Caco-2 (cell line): ENCODE measurements around the gene NUP93. TPM values are rescaled to one million over a fixed set of nuclear protein-coding genes. Genes with fewer than 3 reads are reported as not detected.
A peak's percentile ranks its signal among the peaks of the same experiment; 100 is the strongest.

Source experiments
- BruUV-seq: library from RNA; stranded (reverse); fragments of 400-500 nt; replicated peaks from 2 replicates; lab custom pipeline; 2021; lab: Mats Ljungman, UMichigan
- CTCF ChIA-PET: fragments of 300-600 bp; sonication (Branson Sonifier 250); formaldehyde crosslinking; loops from one replicate; lab custom pipeline; 2022; ENCODE audit warnings: antibody characterized with exemption; lab: Charles Lee
- POLR2A ChIA-PET: fragments of 300-600 bp; sonication (Branson Sonifier 250); formaldehyde crosslinking; loops from one replicate; lab custom pipeline; 2022; ENCODE audit warnings: antibody characterized with exemption; lab: Charles Lee
- DNase-seq, 2 experiments: peaks; one replicate each; pipeline versions ENCODE4 v3.0.0 to v3.0.0-alpha.2; 2020 to 2022
- H3K27me3 ChIP-seq: replicated peaks from 2 replicates; pipeline ENCODE4 v1.6.0; 2011; ENCODE audit warnings: low read length; ENCODE audit not compliant: control insufficient read depth, insufficient read depth
- H3K36me3 ChIP-seq: 2 replicates; pipeline ENCODE4 v1.5.1; 2011; ENCODE audit warnings: low read length; ENCODE audit not compliant: control insufficient read depth, insufficient read depth
- H3K4me1 ChIP-seq: fragments of 250-450 bp; sonication (Bioruptor Pico); 2 replicates; pipeline ENCODE4 v1.5.1; 2020; ENCODE audit warnings: mild to moderate bottlenecking
- H3K4me3 ChIP-seq: 2 replicates; pipeline ENCODE4 v1.5.1; 2011; ENCODE audit warnings: low read depth, mild to moderate bottlenecking, control low read depth, low read length
- H3K9me3 ChIP-seq: fragments of 250-450 bp; sonication (Bioruptor Pico); 2 replicates; pipeline ENCODE4 v1.5.1; 2020; ENCODE audit warnings: mild to moderate bottlenecking, moderate library complexity
- H3K27ac Mint-ChIP-seq: one replicate; pipeline ENCODE4 v1.8.0; 2022; ENCODE audit warnings: mixed read lengths; ENCODE audit not compliant: unreplicated experiment
- H3K27me3 Mint-ChIP-seq: one replicate; pipeline ENCODE4 v1.8.0; 2022; ENCODE audit warnings: mixed read lengths; ENCODE audit not compliant: insufficient read depth, unreplicated experiment
- H3K36me3 Mint-ChIP-seq: one replicate; pipeline ENCODE4 v1.8.0; 2022; ENCODE audit warnings: mild to moderate bottlenecking, mixed read lengths; ENCODE audit not compliant: insufficient read depth, unreplicated experiment
- H3K4me1 Mint-ChIP-seq: one replicate; pipeline ENCODE4 v1.8.0; 2022; ENCODE audit warnings: low read depth, mixed read lengths; ENCODE audit not compliant: unreplicated experiment
- H3K4me3 Mint-ChIP-seq: one replicate; pipeline ENCODE4 v1.8.0; 2022; ENCODE audit warnings: mild to moderate bottlenecking, moderate library complexity, mixed read lengths; ENCODE audit not compliant: unreplicated experiment
- H3K9me3 Mint-ChIP-seq: one replicate; pipeline ENCODE4 v1.8.0; 2022; ENCODE audit warnings: mixed read lengths; ENCODE audit not compliant: unreplicated experiment
- CTCF ChIP-seq, 2 experiments: fragments of 200-600 bp in 1 of 2; IDR thresholded peaks; 1 replicate in 1 of 2; 2 replicates in 1 of 2; pipeline versions ENCODE4 v1.5.1 to v1.8.0; 2011 to 2022; ENCODE audit warnings: antibody characterized with exemption in 1 of 2, control low read depth in 1 of 2, inconsistent platforms in 1 of 2, low read depth in 1 of 2, low read length in 1 of 2, mild to moderate bottlenecking in 1 of 2, moderate library complexity in 1 of 2; ENCODE audit not compliant: insufficient read depth in 1 of 2, severe bottlenecking in 1 of 2, unreplicated experiment in 1 of 2
- intact Hi-C: fragments of 100-400 bp; cut with micrococcal nuclease; formaldehyde crosslinking; loops from one replicate; pipeline ENCODE4 v1.10.0; 2022; ENCODE audit not compliant: unreplicated experiment
- total RNA-seq: library from RNA; stranded (reverse); gene quantifications from 2 replicates; pipeline ENCODE4 v1.2.3, GENCODE V29; 2022

NUP93 gene
- total RNA-seq, 1 experiment from 2014 or later, result 148 TPM

- Mint-ChIP-seq H3K36me3 (peaks cover 23% of the 10 kb centered on the region), H3K27ac (peak overlapping the region; percentile 93), H3K4me3 (no peak overlapping the region), H3K4me1 (peaks cover 74% of the 10 kb centered on the region), H3K27me3 (no peaks in the 10 kb centered on the region), H3K9me3 (no peaks in the 10 kb centered on the region)
- no peaks in the 10 kb centered on the region for H3K27me3 ChIP-seq
- no peak overlapping the region for H3K4me3 ChIP-seq
- H3K4me1 ChIP-seq, result peaks cover 79% of the 10 kb centered on the region
- H3K9me3 ChIP-seq, result no peaks in the 10 kb centered on the region
- ChIA-PET CTCF (no interaction called here), POLR2A (interaction anchor here (0.5 kb wide), 1 partner anchor 162 kb away, joined by 3 read pairs; no protein-coding TSS in a partner anchor)
- intact Hi-C loops, result no loop called here
- no peak for DNase-seq
- no peak for TF ChIP-seq CTCF (IDR thresholded peaks at IDR 0.05; ENCODE audit: insufficient read depth in 1 of 2, low read depth in 1 of 2, low read length in 1 of 2, severe bottlenecking in 1 of 2, unreplicated experiment in 1 of 2)
- H3K36me3 ChIP-seq, result no peaks in the 10 kb centered on the region
- no TSS peak for BruUV-seq
Measured at GRCh38 chr16:56858374-56858773, 128.4 kb downstream of the NUP93 start.

- intact Hi-C loops, result loop anchor here (5.0 kb wide), 2 partner anchors 37 to 117 kb away; no protein-coding TSS in a partner anchor
- no peak overlapping the region for H3K4me3 ChIP-seq
- no peak for TF ChIP-seq CTCF (IDR thresholded peaks at IDR 0.05; ENCODE audit: insufficient read depth in 1 of 2, low read depth in 1 of 2, low read length in 1 of 2, severe bottlenecking in 1 of 2, unreplicated experiment in 1 of 2)
- Mint-ChIP-seq H3K4me1 (peaks cover 80% of the 10 kb centered on the region), H3K27ac (peak overlapping the region; percentile 93), H3K9me3 (no peaks in the 10 kb centered on the region), H3K27me3 (no peaks in the 10 kb centered on the region), H3K4me3 (peak overlapping the region; percentile 39), H3K36me3 (peaks cover 23% of the 10 kb centered on the region)
- no peak for DNase-seq
- H3K36me3 ChIP-seq, result no peaks in the 10 kb centered on the region
- no peaks in the 10 kb centered on the region for H3K9me3 ChIP-seq
- no TSS peak for BruUV-seq
- ChIA-PET CTCF (no interaction called here), POLR2A (no interaction called here)
- peaks cover 84% of the 10 kb centered on the region for H3K4me1 ChIP-seq
- no peaks in the 10 kb centered on the region for H3K27me3 ChIP-seq
Measured at GRCh38 chr16:56859636-56860035, 129.7 kb downstream of the NUP93 start.

DNA sequence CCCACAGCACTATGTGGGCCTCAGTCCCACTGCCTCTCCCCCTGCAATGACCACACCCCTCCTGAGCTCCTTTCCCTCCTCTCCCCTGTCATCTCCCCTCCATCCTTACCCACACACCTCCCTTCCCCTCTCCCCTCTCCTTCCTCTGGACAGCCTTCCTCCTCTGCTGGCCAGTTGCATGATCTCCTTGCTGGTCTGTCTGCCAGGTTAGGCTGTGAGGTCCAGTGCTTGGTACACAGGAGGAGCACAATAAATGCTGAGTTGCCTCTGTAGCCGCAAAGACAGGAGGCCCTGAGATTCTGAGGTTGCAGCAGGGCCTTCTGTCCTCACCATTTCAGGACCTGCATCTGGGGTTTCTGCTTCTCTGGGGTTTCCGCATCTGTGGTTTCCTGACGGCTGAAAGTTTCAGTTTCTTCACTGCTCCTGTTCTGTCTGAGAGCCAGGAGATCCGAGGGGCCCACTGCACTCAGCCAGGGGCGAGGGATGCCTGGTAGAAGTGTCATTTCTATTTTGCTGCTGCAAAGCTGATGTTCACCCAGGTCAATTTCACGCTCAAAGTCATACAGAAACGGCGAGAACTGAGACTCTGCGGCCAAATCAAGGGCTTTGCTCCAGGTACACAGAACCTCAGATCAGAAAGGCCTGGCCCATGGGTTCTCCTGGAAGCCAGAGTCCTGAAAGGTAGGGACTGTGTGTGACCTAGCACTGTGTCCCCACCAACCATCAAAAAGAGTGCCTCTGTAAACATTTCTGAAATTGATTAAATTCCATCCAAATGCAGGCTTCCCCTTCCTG, 130.5 kb downstream of the NUP93 start:
- Mint-ChIP-seq H3K27me3 (no peaks in the 10 kb centered on the region), H3K36me3 (peaks cover 30% of the 10 kb centered on the region), H3K4me3 (peak overlapping the region; percentile 39), H3K27ac (peak overlapping the region; percentile 93), H3K4me1 (peaks cover 86% of the 10 kb centered on the region), H3K9me3 (no peaks in the 10 kb centered on the region)
- peak; percentile 60 to 68 for DNase-seq
- Histone ChIP-seq H3K4me1 (peaks cover 87% of the 10 kb centered on the region), H3K9me3 (no peaks in the 10 kb centered on the region), H3K36me3 (no peaks in the 10 kb centered on the region), H3K27me3 (no peaks in the 10 kb centered on the region), H3K4me3 (no peak overlapping the region)
- no peak for TF ChIP-seq CTCF (IDR thresholded peaks at IDR 0.05; ENCODE audit: insufficient read depth in 1 of 2, low read depth in 1 of 2, low read length in 1 of 2, severe bottlenecking in 1 of 2, unreplicated experiment in 1 of 2)
- BruUV-seq, result no TSS peak
- ChIA-PET POLR2A (interaction anchor here (1.4 kb wide), 1 partner anchor 71 kb away, joined by 6 read pairs; the partner anchor contains the start of gene HERPUD1), CTCF (interaction anchor here (0.8 to 1.7 kb wide), 6 partner anchors 8 to 133 kb away, joined by 3 to 11 read pairs (median 4); partner anchors contain the start of gene HERPUD1)
- intact Hi-C loops, result loop anchor here (1.0 to 5.0 kb wide), 5 partner anchors 10 to 118 kb away; no protein-coding TSS in a partner anchor
